Heart left ventricle (tissue), 16 donors: ENCODE data around the gene RGMB. TPM values are rescaled to one million over a fixed set of nuclear protein-coding genes. Genes with fewer than 3 reads are reported as not detected.
"Not testable (repeated sequence)": the region's sequence is repeated elsewhere in the genome, so short reads cannot be mapped to it uniquely, and the experiment has no call there.

Experiments used
- ATAC-seq, 4 donors: fragments of 200-7000 bp; cut with Tn5 transposase; one replicate each; pipeline ENCODE4 v1.9.1; 2020 to 2022; ENCODE audit warnings: moderate library complexity in 4 of 4, mild to moderate bottlenecking in 3 of 4, moderate number of reproducible peaks in 1 of 4
- DNase-seq, 5 donors: peaks; one replicate each; pipeline ENCODE4 v3.0.0-alpha.2; 2020
- H3K27ac ChIP-seq, 12 donors: fragments of 200-600 bp; sonication (generic) in 4 of 12; one replicate each; pipeline versions ENCODE4 v1.5.0 to v1.8.0; 2016 to 2022; ENCODE audit warnings: mild to moderate bottlenecking in 2 of 12
- H3K27me3 ChIP-seq, 9 donors: fragments of 200-600 bp; sonication (generic) in 2 of 9; one replicate each; pipeline versions ENCODE4 v1.5.1 to v1.8.0; 2016 to 2022; ENCODE audit warnings: mild to moderate bottlenecking in 3 of 9
- H3K36me3 ChIP-seq, 9 donors: fragments of 200-600 bp; sonication (generic) in 2 of 9; one replicate each; pipeline versions ENCODE4 v1.5.0 to v1.8.0; 2018 to 2022; ENCODE audit warnings: mild to moderate bottlenecking in 2 of 9
- H3K4me1 ChIP-seq, 12 donors: fragments of 200-600 bp; sonication (generic) in 4 of 12; one replicate each; pipeline versions ENCODE4 v1.5.0 to v1.8.0; 2016 to 2022; ENCODE audit warnings: mild to moderate bottlenecking in 3 of 12
- H3K4me3 ChIP-seq, 12 donors: fragments of 200-600 bp; sonication (generic) in 4 of 12; one replicate each; pipeline versions ENCODE4 v1.5.0 to v1.8.0; 2017 to 2022; ENCODE audit warnings: mild to moderate bottlenecking in 9 of 12, moderate library complexity in 4 of 12
- H3K9me3 ChIP-seq, 12 donors: fragments of 200-600 bp; sonication (generic) in 4 of 12; one replicate each; pipeline versions ENCODE4 v1.5.0 to v1.8.0; 2016 to 2022; ENCODE audit warnings: mild to moderate bottlenecking in 1 of 12
- POLR2A ChIP-seq, 2 donors: fragments of 450-650 bp; IDR thresholded peaks; one replicate each; pipeline ENCODE4 v1.6.1; 2017; ENCODE audit warnings: antibody characterized with exemption in 2 of 2, mild to moderate bottlenecking in 2 of 2, moderate library complexity in 2 of 2
- WGBS, 4 donors: extraction: QIAGEN DNeasy Blood & Tissue Kit in 2 of 4; methylation state at CpG; one replicate each; pipeline versions ENCODE4 v1.1.5 to v1.1.7; 2013 to 2018; 5-methylcytosine and 5-hydroxymethylcytosine counted together
- intact Hi-C, 10 donors: fragments of 100-400 bp; cut with DNase I; formaldehyde crosslinking; loops; one replicate each; pipeline versions ENCODE4 v1.11.1 to v1.14.2; 2022
- polyA plus RNA-seq, 2 donors: library from polyadenylated mRNA; stranded (reverse); fragments of 200-250 nt; gene quantifications; one replicate each; pipeline ENCODE4 v1.2.3, GENCODE V29; 2013
- total RNA-seq, 9 donors: library from RNA; depleted of rRNA in 2 of 9; stranded (reverse); fragments of >200 nt in 2 of 9; fragmentation: NEBNext Ultra II Directional in 3 of 9; extraction: Animal tissue kit (Norgen Biotek cat#: 25700) in 3 of 9; gene quantifications; one replicate each; pipeline versions ENCODE4 v1.1.0 to v1.2.4, GENCODE V29; 2016 to 2023
- TF ChIP-seq, protein P1 (sequence below), 12 donors: fragments of 200-600 bp; sonication (generic) in 4 of 12; IDR thresholded peaks; one replicate each; pipeline versions ENCODE4 v1.5.0 to v1.8.0; 2018 to 2022; ENCODE audit warnings: antibody characterized with exemption in 12 of 12, mild to moderate bottlenecking in 5 of 12
- donor health status: ischemic (EF 13 %, LVEDD 7.1; RV severe dilation, severe dysfunction).
- donor health status: healthy with polysubstance abuse.
- donor health status: DM: no; HTN: yes; CAD: no.
- donor health status: DM: no; HTN: no; CAD: no.
- donor health status: ischemic (EF 25% LVEDD 6.9; RV normal size, moderate dysfunction).
- donor health status: ischemic (EF 25% LVEDD 5.7; RV mildly dilated, moderate dysfunction).
- donor health status: healthy.
- donor health status: DM: yes; HTN: yes; CAD: no.
- donor health status: ischemic (EF 35%, LVEDD 5.7; RV mildly dilated, moderate dysfunction).
- donor health status: nonischemic (EF 11% LVEDD 7.7; RV severe dilation, severe dysfunction).
- donor health status: DM: yes; HTN: yes; CAD: no.
- donor health status: PGD.
- donor health status: ischemic (EF 29% LVEDD 5.4; RV normal size, mild dysfunction).
- donor health status: nonischemic (EF 23%, LVEDD 6.1; RV moderate dilation, normal function).

Gene RGMB
- total and polyA plus RNA-seq, 11 donors = 2.0 to 42.2 (median 16.1) TPM

DNA sequence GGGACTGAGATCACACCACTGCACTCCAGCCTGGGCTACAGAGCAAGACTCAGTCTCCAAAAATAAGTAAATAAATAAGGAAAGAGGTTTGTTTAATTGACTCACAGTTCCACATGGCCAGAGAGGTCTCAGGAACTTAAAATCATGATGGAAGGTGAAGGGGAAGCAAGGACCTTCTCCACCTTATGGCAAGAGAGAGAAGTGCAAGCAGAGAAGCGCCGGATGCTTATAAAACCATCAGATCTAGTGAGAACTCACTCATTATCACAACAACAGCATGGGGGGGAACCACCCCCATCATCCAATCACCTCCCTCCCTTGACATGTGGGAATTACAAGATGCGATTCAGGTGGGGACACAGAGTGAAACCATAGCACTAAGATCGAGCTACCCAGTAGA lies 22.8 kb upstream of the RGMB start:
- Histone ChIP-seq H3K4me1 (no peaks in the 10 kb centered on the region), H3K36me3 (no peaks in the 10 kb centered on the region), H3K9me3 (peaks cover 0 to 17% (median 2%) of the 10 kb centered on the region in 12 donors), H3K27me3 (peaks cover 0 to 16% (median 0%) of the 10 kb centered on the region in 9 donors), H3K27ac (no peak overlapping the region), H3K4me3 (no peak overlapping the region)
- DNase-seq = no peak
- intact Hi-C loops = no loop called here
- ATAC-seq = no peak
- TF ChIP-seq POLR2A (IDR thresholded peaks at IDR 0.05) = no peak
- TF ChIP-seq, protein P1, sequence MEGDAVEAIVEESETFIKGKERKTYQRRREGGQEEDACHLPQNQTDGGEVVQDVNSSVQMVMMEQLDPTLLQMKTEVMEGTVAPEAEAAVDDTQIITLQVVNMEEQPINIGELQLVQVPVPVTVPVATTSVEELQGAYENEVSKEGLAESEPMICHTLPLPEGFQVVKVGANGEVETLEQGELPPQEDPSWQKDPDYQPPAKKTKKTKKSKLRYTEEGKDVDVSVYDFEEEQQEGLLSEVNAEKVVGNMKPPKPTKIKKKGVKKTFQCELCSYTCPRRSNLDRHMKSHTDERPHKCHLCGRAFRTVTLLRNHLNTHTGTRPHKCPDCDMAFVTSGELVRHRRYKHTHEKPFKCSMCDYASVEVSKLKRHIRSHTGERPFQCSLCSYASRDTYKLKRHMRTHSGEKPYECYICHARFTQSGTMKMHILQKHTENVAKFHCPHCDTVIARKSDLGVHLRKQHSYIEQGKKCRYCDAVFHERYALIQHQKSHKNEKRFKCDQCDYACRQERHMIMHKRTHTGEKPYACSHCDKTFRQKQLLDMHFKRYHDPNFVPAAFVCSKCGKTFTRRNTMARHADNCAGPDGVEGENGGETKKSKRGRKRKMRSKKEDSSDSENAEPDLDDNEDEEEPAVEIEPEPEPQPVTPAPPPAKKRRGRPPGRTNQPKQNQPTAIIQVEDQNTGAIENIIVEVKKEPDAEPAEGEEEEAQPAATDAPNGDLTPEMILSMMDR (IDR thresholded peaks at IDR 0.05) = peak in 2 of 12 donors; percentile 13 to 15
- WGBS, 4 donors = 65 to 79% (median 72%) methylated on average over 4 of the region's 4 CpGs

DNA sequence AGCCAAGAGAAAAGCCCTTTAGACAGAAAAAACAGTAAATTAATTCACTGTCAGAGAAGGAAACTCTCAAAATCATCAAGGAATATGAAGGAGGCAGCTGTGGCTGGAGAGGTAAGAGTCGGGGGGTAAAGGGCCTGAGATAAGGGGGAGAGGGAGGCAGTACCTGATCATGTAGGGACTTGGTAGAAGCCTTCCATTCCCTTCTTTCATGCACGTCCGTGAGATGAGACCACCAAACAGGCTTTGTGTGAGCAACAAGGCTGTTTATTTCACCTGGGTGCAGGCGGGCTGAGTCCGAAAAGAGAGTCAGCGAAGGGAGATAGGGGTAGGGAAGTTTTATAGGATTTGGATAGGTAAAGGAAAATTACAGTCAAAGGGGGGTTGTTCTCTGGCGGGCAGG lies 21.1 kb upstream of the RGMB start:
- H3K27ac ChIP-seq, ATAC-seq, intact Hi-C loops, H3K4me1 ChIP-seq, H3K9me3 ChIP-seq, H3K4me3 ChIP-seq, H3K36me3 ChIP-seq, DNase-seq: not testable (repeated sequence)
- H3K27me3 ChIP-seq = peaks cover 0 to 16% (median 0%) of the 10 kb centered on the region in 9 donors
- WGBS, 4 donors = 67 to 74% (median 70%) methylated on average over 7 of the region's 7 CpGs

DNA sequence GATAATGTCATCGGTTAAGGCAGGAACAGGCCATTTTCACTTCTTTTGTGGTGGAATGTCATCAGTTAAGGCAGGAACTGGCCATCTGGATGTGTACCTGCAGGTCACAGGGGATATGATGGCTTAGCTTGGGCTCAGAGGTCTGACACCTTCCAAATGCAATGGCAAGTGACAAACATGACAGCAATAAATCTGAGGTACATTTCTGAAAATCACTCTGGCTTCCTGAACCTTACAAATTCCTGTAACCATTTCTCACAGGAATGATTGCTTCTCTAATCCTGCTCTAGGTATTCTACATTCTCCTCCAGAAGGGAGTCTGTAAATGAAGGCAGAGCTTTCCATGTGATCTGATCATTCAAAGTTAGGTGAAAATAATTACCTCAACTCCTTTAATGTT lies 20.7 kb upstream of the RGMB start:
- H3K27ac ChIP-seq, DNase-seq, H3K9me3 ChIP-seq, intact Hi-C loops, H3K4me3 ChIP-seq, ATAC-seq, H3K4me1 ChIP-seq, H3K36me3 ChIP-seq: not testable (repeated sequence)
- H3K27me3 ChIP-seq = peaks cover 0 to 16% (median 0%) of the 10 kb centered on the region in 9 donors
- 14 to 69% (median 39%) methylated on average over 1 of the region's 1 CpG for WGBS, 4 donors

DNA sequence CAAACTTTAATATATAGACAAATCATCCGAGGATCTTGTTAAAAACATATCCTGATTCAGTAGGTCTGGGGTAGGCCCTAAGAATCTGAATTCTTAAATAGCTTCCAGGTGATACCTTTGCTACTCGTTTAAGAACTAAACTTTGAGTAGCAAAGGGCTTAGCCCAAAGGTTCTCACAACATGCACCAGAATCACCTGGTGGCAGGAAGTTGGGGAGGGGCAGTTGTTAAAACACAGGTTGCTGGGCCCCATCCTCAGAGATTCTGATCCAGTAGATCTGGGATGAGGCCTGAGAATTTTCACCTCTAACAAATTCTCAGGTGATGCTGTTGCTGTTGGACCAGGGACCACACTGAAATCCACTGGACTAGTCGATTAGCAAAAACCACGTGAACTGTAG lies 20.0 kb upstream of the RGMB start:
- Histone ChIP-seq H3K36me3 (no peaks in the 10 kb centered on the region), H3K4me1 (no peaks in the 10 kb centered on the region), H3K27ac (no peak overlapping the region), H3K27me3 (peaks cover 0 to 16% (median 0%) of the 10 kb centered on the region in 9 donors), H3K9me3 (no peaks in the 10 kb centered on the region), H3K4me3 (no peak overlapping the region)
- WGBS, 4 donors = 65 to 72% (median 69%) methylated on average over 4 of the region's 4 CpGs
- ATAC-seq (no peak), DNase-seq (no peak)
- TF ChIP-seq, protein P1 (IDR thresholded peaks at IDR 0.05) = no peak
- TF ChIP-seq POLR2A (IDR thresholded peaks at IDR 0.05) = no peak
- intact Hi-C loops = no loop called here

DNA sequence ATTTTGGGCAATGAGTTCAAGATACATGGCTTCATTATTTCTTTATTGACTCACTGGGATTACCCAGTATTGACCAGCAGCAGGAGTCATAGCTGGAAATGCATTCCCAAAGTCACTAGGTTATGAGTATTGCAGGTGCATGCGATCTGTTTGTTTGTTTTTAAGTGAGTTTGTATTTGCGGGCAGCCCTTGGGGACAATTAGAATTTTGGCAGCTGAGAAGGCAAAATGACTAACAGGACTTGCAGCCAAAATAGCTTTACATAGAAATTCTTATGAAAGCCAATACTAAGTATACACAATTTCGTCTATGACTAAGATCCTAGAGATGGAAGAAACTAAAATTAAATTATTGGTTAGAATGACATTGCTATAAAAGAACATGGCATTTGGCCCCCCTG lies 18.1 kb upstream of the RGMB start:
- Histone ChIP-seq H3K36me3 (no peaks in the 10 kb centered on the region), H3K27me3 (peaks cover 0 to 16% (median 0%) of the 10 kb centered on the region in 9 donors), H3K27ac (no peak overlapping the region), H3K9me3 (no peaks in the 10 kb centered on the region), H3K4me1 (no peaks in the 10 kb centered on the region), H3K4me3 (no peak overlapping the region)
- no peak for ATAC-seq
- DNase-seq = no peak
- WGBS, 4 donors = 62 to 83% (median 71%) methylated on average over 3 of the region's 3 CpGs
- intact Hi-C loops = no loop called here
- no peak for TF ChIP-seq POLR2A (IDR thresholded peaks at IDR 0.05)
- TF ChIP-seq, protein P1 (IDR thresholded peaks at IDR 0.05) = no peak
